K562 (cell line): ENCODE data around the gene NDUFB8. TPM values are rescaled to one million over a fixed set of nuclear protein-coding genes. Genes with fewer than 3 reads are reported as not detected.

Source experiments
- ATAC-seq: fragments of 200-7000 bp; cut with Tn5 transposase; 3 replicates; pipeline ENCODE4 v1.9.1; 2020; ENCODE audit warnings: moderate library complexity
- BruUV-seq: library from RNA; stranded (reverse); fragments of 400-500 nt; replicated peaks from 2 replicates; lab custom pipeline; 2021; lab: Mats Ljungman, UMichigan
- CTCF ChIA-PET: fragments of 300-600 bp; formaldehyde crosslinking; extraction: SDS; loops from one replicate; lab custom pipeline; 2021; ENCODE audit warnings: low intra/inter-chr PET ratio; lab: Yijun Ruan, JAX
- POLR2A ChIA-PET: fragments of 300-600, 350-650 bp; sonication (Branson Sonifier 250); formaldehyde crosslinking; extraction: SDS; loops from one replicate; lab custom pipeline; 2021; ENCODE audit warnings: antibody characterized with exemption, inconsistent platforms; lab: Yijun Ruan, JAX
- DNase-seq, 4 experiments: peaks; one replicate each; pipeline versions ENCODE4 v3.0.0 to v3.0.0-alpha.2; 2011 to 2018; ENCODE audit warnings: low spot score in 3 of 4, mixed read lengths in 3 of 4; ENCODE audit errors: extremely low read depth in 1 of 4
- FAIRE-seq: peaks from 2 replicates; lab custom pipeline; 2011; peaks lifted over from hg19 to GRCh38; lab: Jason Lieb, UNC
- H2AFZ ChIP-seq: 2 replicates; pipeline ENCODE4 v1.6.0; 2011; ENCODE audit warnings: low read depth, low read length, control low read depth, inconsistent platforms
- H3K27ac ChIP-seq: fragments of 200-600 bp; 3 replicates; pipeline ENCODE4 v1.8.0; 2011; ENCODE audit warnings: low read depth, mild to moderate bottlenecking, control low read depth, inconsistent platforms, low read length, moderate library complexity, mixed read lengths; ENCODE audit errors: extremely low read depth
- H3K27me3 ChIP-seq, 2 experiments: fragments of 300-600 bp in 1 of 2; 2 replicates in 1 of 2; 3 replicates in 1 of 2; pipeline versions ENCODE4 v1.6.0 to v1.8.0; 2011; ENCODE audit warnings: inconsistent platforms in 2 of 2, low read length in 2 of 2, mild to moderate bottlenecking in 1 of 2, mixed read lengths in 1 of 2, moderate library complexity in 1 of 2; ENCODE audit not compliant: control insufficient read depth in 2 of 2, insufficient read depth in 2 of 2
- H3K36me3 ChIP-seq: fragments of 300-600 bp; 3 replicates; pipeline ENCODE4 v1.8.0; 2011; ENCODE audit warnings: mild to moderate bottlenecking, low read length, inconsistent platforms; ENCODE audit not compliant: control insufficient read depth, insufficient read depth
- H3K4me1 ChIP-seq, 2 experiments: fragments of 200-600 bp in 1 of 2; replicated peaks in 1 of 2; 2 replicates in 1 of 2; 3 replicates in 1 of 2; pipeline versions ENCODE4 v1.5.1 to v1.8.0; 2011; ENCODE audit warnings: inconsistent platforms in 2 of 2, low read length in 2 of 2, mild to moderate bottlenecking in 1 of 2, mixed read lengths in 1 of 2, moderate library complexity in 1 of 2; ENCODE audit not compliant: control insufficient read depth in 2 of 2, insufficient read depth in 2 of 2
- H3K4me2 ChIP-seq: 2 replicates; pipeline ENCODE4 v1.6.1; 2011; ENCODE audit warnings: low read length, control low read depth, inconsistent platforms, mixed read lengths; ENCODE audit not compliant: insufficient read depth
- H3K4me3 ChIP-seq: fragments of 200-600 bp; sonication (generic), shearing (Covaris generic); 2 replicates; pipeline ENCODE4 v1.5.1; 2016; ENCODE audit warnings: control low read depth, inconsistent platforms
- H3K79me2 ChIP-seq: fragments of 200-600 bp; 3 replicates; pipeline ENCODE4 v1.8.0; 2011; ENCODE audit warnings: low read length, inconsistent platforms; ENCODE audit not compliant: control insufficient read depth, insufficient read depth
- H3K9ac ChIP-seq, 2 experiments: 2 replicates each; pipeline versions ENCODE4 v1.6.0 to v1.6.1; 2011; ENCODE audit warnings: low read depth in 2 of 2, low read length in 2 of 2, control low read depth in 1 of 2, inconsistent platforms in 1 of 2, mild to moderate bottlenecking in 1 of 2, mixed read lengths in 1 of 2; ENCODE audit not compliant: insufficient read depth in 1 of 2
- H3K9me1 ChIP-seq: one replicate; pipeline ENCODE4 v1.6.0; 2011; ENCODE audit warnings: inconsistent platforms, mild to moderate bottlenecking, low read length, moderate library complexity; ENCODE audit not compliant: control insufficient read depth, insufficient read depth
- H3K9me3 ChIP-seq: replicated peaks from 2 replicates; pipeline ENCODE4 v1.5.1; 2011; ENCODE audit warnings: low read depth, low read length, inconsistent platforms; ENCODE audit not compliant: control insufficient read depth, insufficient read depth
- H4K20me1 ChIP-seq: replicated peaks from 2 replicates; pipeline ENCODE4 v1.6.1; 2011; ENCODE audit warnings: low read length, inconsistent platforms, mixed read lengths; ENCODE audit not compliant: control insufficient read depth, insufficient read depth
- ARID1B ChIP-seq: fragments of 450-650 bp; IDR thresholded peaks from 2 replicates; pipeline ENCODE4 v1.6.1; 2016; ENCODE audit warnings: antibody characterized with exemption, mild to moderate bottlenecking, inconsistent platforms
- CHD2 ChIP-seq: IDR thresholded peaks from 2 replicates; pipeline ENCODE4 v1.6.1; 2011; ENCODE audit warnings: low read depth, low read length
- CREB5 ChIP-seq: fragments of 250-450 bp; sonication (Bioruptor Pico); IDR thresholded peaks from 2 replicates; pipeline ENCODE4 v1.5.0; 2020; ENCODE audit warnings: mild to moderate bottlenecking
- CUX1 ChIP-seq: fragments of 200-800 bp; sonication (Bioruptor generic); IDR thresholded peaks from 2 replicates; pipeline ENCODE4 v1.6.1; 2016; ENCODE audit warnings: missing genetic modification characterization, missing compliant biosample characterization
- FOXM1 ChIP-seq, 2 experiments: fragments of 450-650 bp in 1 of 2; sonication (generic) in 1 of 2; formaldehyde crosslinking in 1 of 2; IDR thresholded peaks; 2 replicates each; pipeline versions ENCODE4 v1.6.1 to v1.9.0; 2017 to 2022; ENCODE audit warnings: low read depth in 2 of 2, mild to moderate bottlenecking in 2 of 2, missing genetic modification reagents in 1 of 2, moderate library complexity in 1 of 2
- LARP7 ChIP-seq: fragments of 450-650 bp; IDR thresholded peaks from 2 replicates; pipeline ENCODE4 v1.6.1; 2016
- NEUROD1 ChIP-seq: fragments of 150-350 bp; IDR thresholded peaks from 2 replicates; pipeline ENCODE4 v1.6.1; 2014; ENCODE audit warnings: borderline replicate concordance, low read length, low read depth; ENCODE audit not compliant: partially characterized antibody
- NFE2 ChIP-seq: IDR thresholded peaks from 2 replicates; pipeline ENCODE4 v1.6.1; 2014; ENCODE audit warnings: antibody characterized with exemption, low read depth
- POLR2G ChIP-seq: fragments of 200-400 bp; formaldehyde crosslinking; IDR thresholded peaks from 2 replicates; pipeline ENCODE4 v1.6.1; 2017; ENCODE audit warnings: low read depth, mild to moderate bottlenecking, antibody characterized with exemption, low read length, moderate library complexity
- RB1 ChIP-seq: fragments of 450-650 bp; IDR thresholded peaks from 2 replicates; pipeline ENCODE4 v1.6.1; 2017; ENCODE audit warnings: low read depth, mild to moderate bottlenecking
- SLC30A9 ChIP-seq: fragments of 250-450 bp; sonication (Bioruptor Pico); IDR thresholded peaks from 2 replicates; pipeline ENCODE4 v1.8.0; 2022; ENCODE audit warnings: mild to moderate bottlenecking, moderate library complexity
- ZNF75A ChIP-seq: fragments of 450-650 bp; formaldehyde crosslinking; IDR thresholded peaks from 2 replicates; pipeline ENCODE4 v1.4.0; 2020; ENCODE audit warnings: mild to moderate bottlenecking
- WGBS: fragments of 100-300 bp; shearing (Covaris generic); methylation state at CpG from one replicate; pipeline ENCODE4 v1.1.6; 2016; ENCODE audit warnings: low coverage, mixed read lengths; ENCODE audit not compliant: insufficient coverage; ENCODE audit errors: missing lambda C conversion rate; 5-methylcytosine and 5-hydroxymethylcytosine counted together
- in situ Hi-C: fragments of 300-500 bp; cut with MboI; formaldehyde crosslinking; loops from 4 replicates; pipeline ENCODE4 v1.15.0; 2018; ENCODE audit warnings: inconsistent platforms, mixed read lengths
- intact Hi-C: fragments of 100-400 bp; cut with micrococcal nuclease; formaldehyde crosslinking; loops from 2 replicates; pipeline ENCODE4 v1.14.2; 2022
- polyA plus RNA-seq, 8 experiments: library from polyadenylated mRNA; depleted of rRNA in 4 of 8; stranded (reverse) in 5 of 8; unstranded in 3 of 8; fragments of >200 nt; fragmentation: Nextera tagmentation in 2 of 8; fragmentation: Illumina TruSeq in 1 of 8; extraction: Ambion mirVana in 2 of 8; extraction: Trizol in 1 of 8; gene quantifications; 2 replicates each; pipeline versions ENCODE4 v1.2.1 to v1.2.3, GENCODE V29; 2011 to 2014; ENCODE audit warnings: inconsistent platforms in 1 of 8, missing spikeins in 1 of 8
- total RNA-seq, 7 experiments: library from RNA; depleted of rRNA in 6 of 7; stranded (reverse); fragments of >200 nt in 6 of 7; fragmentation: Illumina TruSeq in 2 of 7; extraction: Trizol in 2 of 7; gene quantifications; 2 replicates each; pipeline versions ENCODE4 v1.2.1 to v1.2.3, GENCODE V29; 2011 to 2021; ENCODE audit warnings: low replicate concordance in 1 of 7

The NDUFB8 gene
- total and polyA plus RNA-seq, 9 of the 15 experiments (the other 6 are each of a cell fraction or from before 2014, with no cell fraction given): 131 to 360 (median 199) TPM

GRCh38 chr10:100510533-100511308, 18.9 kb downstream of the NDUFB8 start:
- Histone ChIP-seq H3K9ac (no peak overlapping the region), H3K9me1 (no peaks in the 10 kb centered on the region), H3K27ac (no peak overlapping the region), H3K27me3 (no peaks in the 10 kb centered on the region), H3K4me3 (no peak overlapping the region), H3K4me2 (no peak overlapping the region), H2AFZ (no peak overlapping the region), H3K79me2 (no peaks in the 10 kb centered on the region), H3K4me1 (peaks cover 0 to 4% of the 10 kb centered on the region in 2 experiments; a peak in 2 of 5 replicates), H3K36me3 (no peaks in the 10 kb centered on the region), H4K20me1 (no peaks in the 10 kb centered on the region), H3K9me3 (no peaks in the 10 kb centered on the region)
- intact Hi-C loops: no loop called here
- FAIRE-seq (no peak), ATAC-seq (no peak), DNase-seq (no peak)
- ChIA-PET POLR2A (interaction anchor here (0.8 to 1.1 kb wide), 3 partner anchors 9 to 505 kb away, joined by 3 to 4 read pairs (median 3); no protein-coding TSS in a partner anchor), CTCF (interaction anchor here (3.7 kb wide), 1 partner anchor 77 kb away, joined by 44 read pairs; no protein-coding TSS in a partner anchor)
- BruUV-seq: no TSS peak
- WGBS: 46% methylated on average over 7 of the region's 7 CpGs
- in situ Hi-C loops: no loop called here
- TF ChIP-seq POLR2G: no peak
- no peak for TF ChIP-seq LARP7
- TF ChIP-seq CHD2: no peak
- TF ChIP-seq NEUROD1: no peak
- no peak for TF ChIP-seq CUX1
- TF ChIP-seq ARID1B: no peak
- TF ChIP-seq FOXM1 (IDR thresholded peaks at IDR 0.05; ENCODE audit: low read depth): no peak
- no peak for TF ChIP-seq FOXM1 (CRISPR knock-in tag; IDR thresholded peaks at IDR 0.05; ENCODE audit: low read depth)
- TF ChIP-seq SLC30A9 (CRISPR knock-in tag): no peak
- TF ChIP-seq RB1: no peak
- no peak for TF ChIP-seq ZNF75A (CRISPR knock-in tag)
- TF ChIP-seq CREB5 (CRISPR knock-in tag): no peak
- TF ChIP-seq NFE2: no peak
